Activated T-cell treated with anti-CD3 and anti-CD28 coated beads, Interleukin-2, amount 50 U/mL, for 48 hours (primary cell): ENCODE data around the gene PDCD1.

Source experiments
- DNase-seq, 2 experiments: peaks; one replicate each; pipeline ENCODE4 v3.0.0-alpha.2; 2020

PDCD1 gene

DNA sequence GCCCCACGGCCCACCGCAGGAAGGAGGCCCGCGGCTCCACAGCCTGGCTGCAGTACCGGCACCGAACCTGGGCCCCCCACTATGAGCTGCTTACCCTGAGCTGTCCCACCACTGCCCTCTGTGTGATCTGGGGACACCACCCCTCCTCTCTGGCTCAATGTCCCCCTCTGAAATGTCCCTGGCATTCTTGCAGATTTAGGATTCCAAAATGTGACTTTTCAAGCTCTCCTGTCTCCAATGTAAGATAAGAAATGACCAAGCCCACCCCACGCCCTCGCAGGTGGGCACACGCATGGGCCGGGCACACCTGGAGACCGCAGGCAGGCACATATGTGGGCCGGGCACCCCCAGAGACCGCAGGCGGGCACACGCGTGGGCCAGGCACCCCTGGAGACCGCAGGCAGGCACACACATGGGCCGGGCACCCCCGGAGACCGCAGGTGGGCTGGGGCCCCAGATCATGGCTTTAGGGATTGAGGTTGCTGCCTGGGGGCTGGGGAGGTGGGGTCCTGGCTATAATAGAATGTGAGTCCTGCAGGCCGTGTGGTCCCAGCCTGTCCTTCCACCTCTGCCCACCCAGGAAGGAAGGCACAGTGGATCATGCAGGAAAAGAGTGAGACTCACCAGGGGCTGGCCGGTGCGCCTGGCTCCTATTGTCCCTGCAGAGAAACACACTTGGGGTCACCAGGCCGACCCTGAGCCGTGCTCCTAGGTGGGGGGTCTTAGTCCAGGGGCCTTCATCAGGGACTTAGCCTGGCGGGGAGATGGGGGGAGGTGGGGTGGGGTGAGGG lies 7.2 kb downstream of the PDCD1 start:
- peak in 1 of 2 experiments; percentile 13 for DNase-seq

DNA sequence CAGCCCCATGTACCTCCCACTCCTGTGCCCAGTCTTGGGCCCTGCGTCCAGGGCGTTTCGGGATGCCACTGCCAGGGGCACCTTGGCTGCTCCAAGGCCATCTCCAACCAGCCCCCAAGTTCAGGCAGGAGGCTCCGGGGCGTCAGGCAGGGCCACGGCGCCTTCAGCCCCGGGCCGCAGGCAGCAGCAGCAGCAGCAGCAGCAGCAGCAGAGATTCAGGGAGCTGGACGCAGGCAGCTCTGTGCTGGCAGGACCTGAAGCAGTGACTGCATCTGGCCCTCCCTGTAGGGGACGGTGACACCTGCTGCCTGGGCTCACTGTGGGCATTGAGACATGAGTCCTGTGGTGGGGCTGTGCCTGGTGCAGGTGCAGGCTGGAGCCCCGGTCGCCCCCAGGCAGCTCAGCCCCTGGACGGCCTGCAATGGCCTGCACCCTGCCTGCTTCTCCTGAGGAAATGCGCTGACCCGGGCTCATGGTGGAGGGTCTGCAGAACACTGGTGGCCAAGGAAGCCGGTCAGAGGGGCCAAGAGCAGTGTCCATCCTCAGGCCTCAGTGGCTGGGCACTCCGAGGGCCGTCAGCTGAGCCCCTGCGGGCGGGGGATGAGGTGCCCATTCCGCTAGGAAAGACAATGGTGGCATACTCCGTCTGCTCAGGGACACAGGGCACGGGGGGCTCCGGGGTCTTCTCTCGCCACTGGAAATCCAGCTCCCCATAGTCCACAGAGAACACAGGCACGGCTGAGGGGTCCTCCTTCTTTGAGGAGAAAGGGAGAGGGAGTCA lies 8.0 kb downstream of the PDCD1 start:
- DNase-seq = no peak

DNA sequence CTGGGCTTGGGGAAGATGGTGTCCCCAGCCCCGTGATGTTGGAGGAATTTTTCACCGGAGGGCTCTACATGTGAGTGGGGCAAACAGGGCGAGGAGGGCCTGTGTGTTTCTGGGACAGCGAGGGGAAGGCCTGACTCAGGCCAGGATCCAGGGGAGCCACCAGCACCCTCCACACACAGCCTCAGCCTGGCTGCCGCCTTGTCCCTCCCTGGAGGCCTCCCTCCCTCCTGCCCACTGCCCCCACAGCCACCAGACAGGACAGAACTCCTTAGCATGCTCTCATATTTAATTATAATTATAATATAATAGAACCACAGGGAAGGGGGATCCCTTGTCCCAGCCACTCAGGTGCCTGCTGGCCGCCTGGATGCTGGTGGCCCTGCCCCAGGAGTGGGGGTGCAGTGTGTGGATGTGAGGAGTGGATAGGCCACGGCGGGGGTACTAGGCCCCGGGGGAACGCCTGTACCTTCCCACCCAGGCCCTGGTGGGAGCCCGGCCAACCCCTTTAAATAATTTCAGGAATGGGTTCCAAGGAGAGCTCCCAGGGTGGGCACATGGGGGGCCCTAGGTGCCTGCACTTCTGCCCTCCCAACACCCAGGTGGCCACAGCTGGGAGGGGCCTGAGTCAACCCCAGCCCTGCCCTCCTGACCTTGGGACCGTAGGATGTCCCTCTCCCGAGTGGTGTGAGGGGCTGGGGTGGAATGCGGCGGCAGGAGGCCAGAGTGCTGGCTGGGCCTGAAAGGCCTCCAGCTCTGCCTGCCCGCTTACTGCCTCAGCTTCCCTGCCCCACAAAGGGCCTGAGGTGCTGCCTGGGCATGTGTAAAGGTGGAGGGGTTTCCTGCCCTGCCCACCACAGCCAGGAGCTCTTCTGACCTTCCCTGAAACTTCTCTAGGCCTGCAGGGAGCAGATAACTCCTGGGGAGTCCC lies 8.8 kb downstream of the PDCD1 start:
- peak in 1 of 2 experiments; percentile 17 for DNase-seq

DNA sequence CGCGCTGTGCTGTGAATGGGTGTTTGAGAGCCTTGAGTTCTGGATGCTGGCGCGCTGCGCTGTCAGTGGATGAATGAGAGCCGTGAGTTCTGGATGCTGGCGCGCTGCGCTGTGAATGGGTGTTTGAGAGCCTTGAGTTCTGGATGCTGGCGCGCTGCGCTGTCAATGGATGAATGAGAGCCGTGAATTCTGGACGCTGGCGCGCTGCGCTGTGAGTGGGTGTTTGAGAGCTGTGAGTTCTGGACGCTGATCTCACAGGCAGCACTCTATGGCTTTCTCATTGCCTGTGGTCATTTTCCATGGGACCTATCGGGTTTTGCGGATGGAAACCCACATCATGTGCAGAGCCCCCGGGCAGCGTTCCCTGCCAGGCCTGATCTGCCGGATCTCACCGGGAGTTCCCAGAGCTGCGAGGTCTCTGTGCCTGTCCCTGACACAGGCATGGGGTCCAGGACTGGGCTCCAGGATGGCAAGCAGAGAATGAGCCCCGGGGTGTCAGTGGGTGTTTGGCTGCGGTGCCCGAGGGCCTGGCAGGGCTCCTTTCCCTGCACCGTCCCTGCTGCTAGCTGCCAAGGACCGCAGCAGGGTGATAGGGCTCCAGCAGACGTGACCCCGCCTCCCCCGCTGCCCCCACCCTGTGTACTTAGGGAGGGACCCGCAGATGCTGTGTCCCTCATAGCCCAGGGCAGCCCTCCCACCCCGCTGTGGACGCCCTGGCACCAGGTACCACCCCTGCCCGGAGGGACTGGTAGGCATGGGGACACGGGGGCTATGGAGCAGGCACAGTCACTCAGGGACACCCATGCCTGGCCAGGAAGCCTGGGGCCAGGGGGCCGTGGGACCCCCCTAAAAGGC lies 9.7 kb downstream of the PDCD1 start:
- peak in 1 of 2 experiments; percentile 16 for DNase-seq

DNA sequence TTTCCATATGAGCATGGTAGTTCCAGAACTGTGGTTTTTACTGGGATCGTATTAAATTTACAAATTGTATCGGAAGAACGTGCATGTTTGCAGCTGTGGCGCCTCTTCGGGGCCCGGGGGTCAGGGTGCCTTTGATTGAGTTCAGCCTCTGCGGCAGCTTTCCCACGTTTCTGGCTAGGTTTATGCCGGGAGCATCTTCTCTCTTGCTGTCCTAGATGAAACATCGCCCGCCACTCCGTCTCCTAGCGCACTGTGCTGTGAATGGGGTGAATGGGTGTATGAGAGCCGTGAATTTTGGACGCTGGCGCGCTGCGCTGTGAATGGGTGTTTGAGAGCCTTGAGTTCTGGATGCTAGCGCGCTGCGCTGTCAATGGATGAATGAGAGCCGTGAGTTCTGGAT lies 12.3 kb downstream of the PDCD1 start:
- DNase-seq = peak; percentile 23 to 30

DNA sequence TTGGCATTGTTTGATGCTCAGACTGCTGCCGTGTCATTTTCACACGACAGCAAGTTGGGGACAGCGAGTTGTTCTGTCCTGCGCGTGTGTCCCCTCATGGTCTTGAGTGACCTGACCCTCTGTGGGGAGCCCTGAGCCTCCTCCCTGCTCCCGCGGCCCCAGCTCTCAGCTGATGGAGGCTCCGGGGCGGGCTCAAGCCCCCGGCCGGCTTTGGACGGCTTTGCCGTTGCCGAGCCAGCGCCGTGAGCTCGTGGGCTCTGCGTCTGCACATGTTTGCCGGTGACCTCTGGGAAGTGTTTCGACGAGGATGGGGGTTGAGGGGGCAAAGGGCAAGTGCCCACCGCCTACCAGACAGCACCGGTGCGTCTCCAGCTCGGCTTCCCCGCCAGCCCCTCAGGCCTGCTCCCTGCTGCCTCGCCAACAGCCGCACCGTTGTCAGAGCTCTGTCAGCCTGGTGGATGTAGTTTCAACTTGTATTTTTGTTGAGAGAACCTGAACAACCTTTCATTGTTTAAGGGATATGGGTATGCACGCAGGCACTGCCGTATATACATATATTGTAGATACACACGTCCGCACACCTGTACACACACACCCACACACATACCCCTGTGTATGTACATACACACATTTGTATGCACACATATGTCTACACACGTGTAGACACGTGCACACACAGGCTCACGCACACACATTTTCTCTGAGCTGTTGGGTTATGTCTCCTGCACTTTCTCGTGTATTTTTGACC lies 13.7 kb downstream of the PDCD1 start:
- peak; percentile 31 to 32 for DNase-seq

DNA sequence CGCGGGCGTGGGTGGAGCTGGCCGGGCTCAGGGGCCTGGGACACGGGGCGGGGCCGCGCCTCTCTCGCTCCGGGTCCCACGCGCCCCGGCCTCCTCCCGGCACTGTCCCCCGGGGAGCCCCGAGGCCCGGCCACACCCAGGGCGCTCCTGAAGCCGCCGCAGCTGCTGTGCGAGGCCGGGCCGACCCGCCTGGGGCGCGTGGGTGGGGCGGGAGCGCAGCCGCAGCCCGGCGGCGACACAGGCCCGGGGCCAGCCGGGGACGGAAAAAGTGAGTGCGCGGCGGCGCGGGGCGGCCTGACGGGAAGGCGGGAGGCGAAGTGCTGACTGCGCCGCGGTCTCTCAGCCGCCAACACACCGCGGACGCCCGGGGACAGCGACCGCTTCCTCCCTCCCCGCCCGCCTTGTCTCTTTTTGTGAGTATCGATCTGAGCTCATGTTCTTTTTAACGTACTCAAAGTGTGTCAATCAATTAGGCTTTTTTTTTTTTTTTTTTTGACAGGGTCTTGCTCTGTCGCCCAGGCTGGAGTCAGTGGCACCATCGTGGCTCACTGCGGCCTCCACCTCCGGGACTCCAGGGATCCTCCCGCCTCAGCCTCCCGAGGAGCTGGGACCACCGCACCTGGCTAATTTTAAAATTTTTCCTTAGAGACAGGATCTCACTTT lies 14.5 kb downstream of the PDCD1 start:
- DNase-seq = peak; percentile 89 to 94

DNA sequence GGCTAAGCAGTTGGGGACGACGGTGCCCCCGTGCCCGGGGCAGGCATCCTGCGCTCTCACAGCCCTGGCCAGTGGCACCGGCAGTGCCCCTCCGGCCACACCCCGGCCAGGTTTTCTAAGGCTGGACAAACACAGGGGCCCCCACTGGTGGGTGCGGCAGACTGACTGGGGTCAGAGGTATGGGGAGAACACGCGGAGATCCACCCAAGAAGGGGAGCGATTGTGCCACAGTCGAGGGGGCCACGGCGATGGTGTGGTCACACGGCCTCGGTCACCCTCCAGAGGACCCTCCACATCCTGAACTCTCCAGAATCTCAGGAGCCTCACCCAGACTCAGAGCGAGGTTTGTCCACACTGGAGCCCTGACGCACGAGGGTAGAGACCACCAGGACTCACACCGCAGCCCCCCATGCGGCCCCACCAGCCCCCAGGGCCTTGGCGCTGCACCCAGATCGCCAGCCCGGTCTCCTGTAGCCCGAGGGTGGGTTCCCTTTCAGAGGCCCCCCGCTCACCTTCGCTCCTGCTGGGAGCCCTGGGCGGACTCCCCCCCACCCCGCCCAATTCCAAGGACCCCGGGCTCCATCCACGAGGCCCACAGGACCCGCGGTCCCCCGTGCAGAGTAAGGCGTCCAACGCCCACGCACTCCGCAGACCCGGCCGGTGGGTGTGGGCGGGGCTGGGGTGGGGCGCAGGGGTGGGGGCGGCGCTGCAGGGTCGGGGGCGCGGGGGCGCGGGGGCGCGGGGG lies 15.2 kb downstream of the PDCD1 start:
- peak; percentile 39 to 44 for DNase-seq

DNA sequence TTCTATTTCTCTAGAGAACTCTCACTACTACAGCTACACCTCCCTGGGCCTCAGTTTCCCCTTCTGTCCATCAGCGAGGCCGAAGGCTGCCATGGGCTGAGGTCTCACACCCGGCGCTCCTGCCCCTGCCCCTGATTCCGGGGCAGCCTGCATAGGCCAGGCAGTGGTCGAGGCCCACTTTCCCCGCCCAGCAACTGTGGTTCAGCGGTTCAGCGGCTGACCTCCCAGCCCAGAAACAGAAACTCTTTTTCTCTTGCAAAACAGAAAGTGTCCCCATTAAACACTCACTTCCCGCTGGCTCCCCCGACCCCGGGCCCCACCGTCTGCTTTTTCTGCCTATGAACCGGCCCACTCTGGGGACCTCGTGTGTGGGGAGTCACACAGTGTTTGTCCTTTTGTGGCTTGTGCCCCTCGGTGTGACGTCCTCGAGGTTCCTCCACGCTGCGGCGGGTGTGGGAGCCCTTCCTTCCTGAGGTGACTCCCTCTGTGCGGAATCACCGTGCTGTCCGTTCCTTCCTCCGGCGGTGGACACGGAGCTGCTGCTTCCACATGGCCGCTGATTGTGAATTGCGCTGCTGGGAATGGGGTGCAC lies 16.0 kb downstream of the PDCD1 start:
- DNase-seq = peak; percentile 74 to 75

DNA sequence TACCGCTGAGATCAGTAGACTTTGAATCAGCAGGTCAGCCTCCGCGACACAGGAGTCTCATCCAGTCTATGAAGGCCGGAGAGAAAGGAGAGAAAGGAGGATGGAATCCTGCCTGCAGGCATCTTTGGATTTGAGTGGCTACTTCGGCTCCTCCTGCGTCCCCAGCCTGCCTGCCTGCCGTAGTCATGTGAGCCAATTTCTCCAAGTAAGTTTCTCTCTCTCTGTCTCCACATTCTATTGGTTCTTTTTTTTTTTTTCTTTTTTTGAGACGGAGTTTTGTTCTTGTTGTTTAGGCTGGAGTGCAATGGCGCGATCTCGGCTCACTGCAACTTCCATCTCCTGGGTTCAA lies 16.7 kb downstream of the PDCD1 start:
- peak in 1 of 2 experiments; percentile 18 for DNase-seq

DNA sequence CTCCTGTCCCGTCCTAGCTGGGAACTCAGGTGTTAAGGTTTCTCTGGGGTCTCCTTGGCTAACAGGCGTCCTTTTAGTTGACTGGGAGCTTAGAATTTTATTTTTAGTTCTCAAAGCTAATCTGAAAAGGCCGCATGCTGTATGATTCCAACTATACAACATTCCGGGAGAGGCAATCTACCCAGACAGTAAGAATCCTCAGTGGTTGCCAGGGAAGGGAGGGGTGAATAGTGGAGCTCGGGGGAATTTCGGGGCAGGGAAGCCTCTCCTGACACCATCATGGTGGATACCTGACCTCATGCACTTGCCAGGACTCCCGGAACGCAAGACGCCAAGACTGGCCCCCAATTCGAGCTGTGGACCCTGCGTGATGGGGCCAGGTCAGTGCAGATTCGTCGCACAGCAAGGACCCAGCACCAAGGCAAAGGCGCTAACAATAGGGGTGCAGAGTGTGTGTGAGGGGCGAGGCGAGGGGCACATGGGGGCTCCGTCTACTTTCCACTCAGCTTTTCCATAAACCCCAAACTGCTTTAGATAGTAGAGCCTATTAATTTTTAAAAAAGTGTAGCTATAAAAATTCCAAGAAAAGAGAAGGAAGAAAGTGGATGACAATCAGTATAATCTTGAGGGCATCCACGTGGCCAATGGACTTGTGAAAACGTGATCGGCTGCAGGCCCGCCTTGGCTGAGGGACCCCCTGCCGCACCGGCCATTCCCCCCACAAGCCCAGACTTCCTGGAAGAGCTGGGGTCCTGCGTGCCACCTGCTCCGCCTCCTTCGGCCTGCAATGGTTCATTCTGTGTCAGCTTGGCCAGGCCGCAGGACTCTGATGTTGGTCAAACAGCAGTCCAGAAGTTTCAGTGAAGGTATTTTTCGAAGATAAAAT lies 17.3 kb downstream of the PDCD1 start:
- peak in 1 of 2 experiments; percentile 12 for DNase-seq

DNA sequence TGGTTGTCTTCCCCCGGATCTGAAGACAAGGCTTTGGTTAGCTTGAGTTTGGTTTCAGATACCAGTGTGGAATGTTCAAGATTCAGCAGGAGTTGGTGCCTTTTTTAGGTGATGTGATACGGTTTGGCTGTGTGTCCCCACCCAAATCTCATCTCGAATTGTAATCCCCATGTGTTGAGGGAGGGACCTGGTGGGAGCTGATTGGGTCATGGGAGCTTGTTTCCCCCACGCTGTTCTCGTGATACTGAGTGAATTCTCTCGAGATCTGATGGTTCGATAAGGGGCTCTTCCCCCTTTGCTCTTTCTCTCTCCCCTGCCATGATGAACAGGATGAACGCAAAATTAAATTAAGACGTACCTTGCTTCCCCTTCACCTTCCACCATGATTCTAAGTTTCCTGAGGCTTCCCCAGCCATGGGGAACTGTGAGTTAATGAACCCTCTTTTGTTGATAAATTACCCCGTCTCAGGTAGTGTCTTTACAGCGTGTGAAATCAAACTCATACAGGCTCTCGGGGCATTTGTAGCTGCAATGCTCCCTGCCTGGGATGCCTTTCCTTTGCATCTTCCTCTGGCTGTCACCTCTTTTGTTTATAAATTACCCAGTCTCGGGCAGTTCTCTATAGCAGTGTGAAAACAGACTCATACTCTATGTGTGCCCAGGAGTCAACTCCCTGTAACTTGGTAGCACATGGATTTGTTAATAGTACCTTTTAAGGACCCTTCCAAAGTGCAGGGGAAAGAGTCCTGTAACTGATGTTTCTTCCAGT lies 21.3 kb downstream of the PDCD1 start:
- DNase-seq = no peak

DNA sequence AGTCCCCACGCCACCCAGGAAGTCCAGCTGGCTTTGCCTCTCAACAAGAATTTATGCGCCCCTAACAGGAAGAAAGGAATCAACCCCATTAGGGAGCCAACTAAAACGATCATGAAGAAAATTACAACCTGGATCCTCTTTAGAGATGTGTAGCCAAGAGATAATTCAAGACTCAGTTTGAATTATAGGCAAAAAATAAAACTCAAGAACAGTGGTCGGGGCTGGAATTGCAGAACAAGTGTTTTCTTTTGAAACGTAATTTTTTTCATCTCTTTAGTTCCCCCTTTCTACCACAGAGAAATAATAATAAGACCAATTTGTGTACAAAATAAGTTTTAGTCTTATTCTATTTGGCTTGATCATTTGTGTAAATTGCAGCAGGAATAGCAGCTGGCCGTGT lies 22.4 kb downstream of the PDCD1 start:
- DNase-seq = no peak

DNA sequence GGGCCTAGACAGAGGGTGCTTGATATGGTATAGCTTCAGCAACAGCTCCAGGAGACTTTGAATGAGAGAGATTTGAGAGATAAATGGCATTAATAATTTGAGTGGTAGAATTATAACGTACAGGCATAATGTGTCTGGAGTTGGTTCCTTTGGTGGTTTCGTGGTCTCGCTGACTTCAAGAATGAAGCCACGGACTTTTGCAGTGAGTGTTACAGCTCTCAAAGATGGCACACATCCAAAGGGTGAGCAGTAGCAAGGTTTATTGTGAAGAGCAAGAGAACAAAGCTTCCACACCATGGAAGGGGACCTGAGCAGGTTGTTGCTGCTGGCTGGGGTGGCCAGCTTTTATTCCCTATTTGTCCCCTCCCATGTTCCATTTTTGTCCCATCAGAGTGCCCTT lies 23.1 kb downstream of the PDCD1 start:
- peak in 1 of 2 experiments; percentile 15 for DNase-seq

DNA sequence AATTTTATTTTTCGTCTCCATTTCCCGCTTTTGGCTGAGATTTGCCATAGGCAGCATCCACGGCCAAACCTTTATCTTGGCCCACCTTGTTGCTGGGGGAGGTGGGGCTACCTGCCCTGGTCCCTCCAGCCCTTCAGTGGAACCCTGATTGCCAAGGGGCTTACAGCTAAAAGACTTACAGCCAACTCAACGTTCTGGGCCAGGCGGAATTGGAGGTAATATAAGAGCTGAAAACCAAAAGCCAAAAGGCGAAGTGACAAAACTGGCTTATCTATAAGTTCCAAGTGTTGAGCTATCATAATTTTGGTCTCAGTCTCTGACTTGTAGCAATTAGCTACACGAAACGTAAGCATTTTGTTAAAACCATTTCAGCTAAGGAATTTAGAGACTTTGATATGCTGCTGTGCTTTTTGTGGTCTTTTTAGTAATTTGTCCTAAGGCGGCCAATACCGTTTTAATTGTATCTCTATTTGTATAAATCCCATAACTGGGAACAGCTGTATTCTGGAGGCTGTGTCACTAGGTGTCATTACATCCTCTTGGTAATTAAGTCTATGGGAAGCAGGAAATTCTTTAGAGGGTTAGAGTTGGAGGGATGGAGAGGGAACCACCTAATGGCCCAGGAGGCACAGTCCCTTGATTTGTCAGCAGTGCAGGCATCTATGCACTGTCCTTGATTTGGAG lies 24.0 kb downstream of the PDCD1 start:
- DNase-seq = no peak

DNA sequence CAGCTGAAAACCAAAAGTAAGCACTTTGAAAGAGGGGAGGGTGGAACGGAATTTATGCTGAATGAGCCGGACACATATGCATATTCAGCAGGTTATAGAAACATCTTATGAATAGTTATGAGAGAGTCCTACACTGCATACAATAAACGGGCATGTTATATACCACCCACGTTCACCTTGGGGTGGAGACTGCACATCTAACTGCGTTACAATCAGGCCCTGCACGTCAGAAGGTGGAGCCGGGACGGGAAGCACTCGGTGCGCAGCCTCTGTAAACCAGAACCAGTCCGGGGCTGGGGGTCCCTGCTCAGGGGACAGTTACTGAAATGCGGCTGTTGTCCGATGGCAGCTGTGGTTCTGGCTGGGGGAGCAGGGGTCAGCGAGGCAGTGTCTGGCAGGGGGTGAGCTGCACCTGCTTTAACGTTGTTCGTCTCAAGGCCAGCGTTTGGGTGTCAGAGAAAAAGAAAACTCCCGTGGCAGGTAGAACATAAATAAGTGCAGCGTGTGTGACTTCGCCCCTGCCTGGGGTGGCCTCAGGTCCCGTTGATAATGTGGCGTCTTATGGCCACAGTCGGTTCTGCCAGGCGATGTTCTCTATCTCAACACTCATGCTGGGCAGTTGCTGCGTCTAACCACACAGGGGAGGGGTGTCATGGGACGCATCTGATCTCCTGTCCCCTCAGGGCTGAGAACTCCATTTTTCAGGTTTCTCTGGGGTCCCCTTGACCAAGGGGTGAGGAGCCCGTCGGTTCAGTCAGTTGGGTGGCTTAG lies 24.8 kb downstream of the PDCD1 start:
- DNase-seq = peak in 1 of 2 experiments; percentile 15
